WTC11 (cell line): ENCODE results near the gene LNX1. TPM values are rescaled to one million over a fixed set of nuclear protein-coding genes. Genes with fewer than 3 reads are reported as not detected.

Source experiments
- ATAC-seq: fragments of 200-7000 bp; cut with Tn5 transposase; 2 replicates; pipeline ENCODE4 v1.10.0; 2021; ENCODE audit warnings: mild to moderate bottlenecking, moderate library complexity
- CTCF ChIA-PET: fragments of 300-600 bp; sonication (Branson Sonifier 250); formaldehyde crosslinking; loops from one replicate; lab custom pipeline; 2021; ENCODE audit warnings: antibody characterized with exemption; lab: Charles Lee
- POLR2A ChIA-PET: fragments of 350-600 bp; sonication (Branson Sonifier 250); formaldehyde crosslinking; loops from one replicate; lab custom pipeline; 2021; ENCODE audit warnings: antibody characterized with exemption; lab: Charles Lee
- DNase-seq: peaks from one replicate; pipeline ENCODE4 v3.0.0; 2021; ENCODE audit warnings: low spot score
- H3K27ac Mint-ChIP-seq: 2 replicates; pipeline ENCODE4 v1.8.0; 2021; ENCODE audit warnings: mixed read lengths
- H3K27me3 Mint-ChIP-seq: 2 replicates; pipeline ENCODE4 v1.8.0; 2021; ENCODE audit warnings: low read depth, mild to moderate bottlenecking, moderate library complexity, mixed read lengths
- H3K36me3 Mint-ChIP-seq: 2 replicates; pipeline ENCODE4 v1.8.0; 2021; ENCODE audit warnings: mixed read lengths
- H3K4me1 Mint-ChIP-seq: 2 replicates; pipeline ENCODE4 v1.8.0; 2022; ENCODE audit warnings: mixed read lengths
- H3K4me3 Mint-ChIP-seq: 2 replicates; pipeline ENCODE4 v1.8.0; 2021; ENCODE audit warnings: mild to moderate bottlenecking, moderate library complexity, mixed read lengths
- H3K9me3 Mint-ChIP-seq: 2 replicates; pipeline ENCODE4 v1.8.0; 2021; ENCODE audit warnings: mixed read lengths
- CBFB ChIP-seq: sonication (generic); formaldehyde crosslinking; IDR thresholded peaks from 2 replicates; pipeline ENCODE4 v1.8.1; 2022; ENCODE audit warnings: mild to moderate bottlenecking, low read depth, missing genetic modification reagents
- FOXJ3 ChIP-seq: sonication (generic); formaldehyde crosslinking; IDR thresholded peaks from 2 replicates; pipeline ENCODE4 v1.9.0; 2021; ENCODE audit warnings: missing genetic modification reagents, mild to moderate bottlenecking, borderline replicate concordance
- SMAD4 ChIP-seq: sonication (generic); formaldehyde crosslinking; IDR thresholded peaks from 2 replicates; pipeline ENCODE4 v1.8.0; 2022; ENCODE audit warnings: mild to moderate bottlenecking, missing genetic modification reagents
- TEAD1 ChIP-seq: sonication (generic); formaldehyde crosslinking; IDR thresholded peaks from 2 replicates; pipeline ENCODE4 v1.8.0; 2022; ENCODE audit warnings: mild to moderate bottlenecking, missing genetic modification reagents
- ZNF232 ChIP-seq: sonication (generic); formaldehyde crosslinking; IDR thresholded peaks from 2 replicates; pipeline ENCODE4 v1.8.0; 2022; ENCODE audit warnings: mild to moderate bottlenecking, missing genetic modification reagents
- total RNA-seq: library from RNA; stranded (reverse); gene quantifications from 3 replicates; pipeline ENCODE4 v1.2.3, GENCODE V29; 2021
- TF ChIP-seq, protein P1 (sequence below): fragments of 250-450 bp; sonication (Bioruptor Pico); IDR thresholded peaks from 2 replicates; pipeline ENCODE4 v1.9.0; 2021; ENCODE audit warnings: mild to moderate bottlenecking
- TF ChIP-seq, protein P2 (sequence below): sonication (generic); formaldehyde crosslinking; IDR thresholded peaks from 2 replicates; pipeline ENCODE4 v1.8.1; 2023; ENCODE audit warnings: mild to moderate bottlenecking, moderate library complexity, missing genetic modification reagents
- TF ChIP-seq, protein P3 (sequence below): sonication (generic); formaldehyde crosslinking; IDR thresholded peaks from 2 replicates; pipeline ENCODE4 v1.8.1; 2023; ENCODE audit warnings: mild to moderate bottlenecking, missing genetic modification reagents, moderate library complexity
- TF ChIP-seq, protein P4 (sequence below): sonication (generic); formaldehyde crosslinking; conservative IDR thresholded peaks from 2 replicates; pipeline ENCODE4 v1.8.1; 2022; ENCODE audit warnings: mild to moderate bottlenecking, missing genetic modification reagents
- TF ChIP-seq, protein P5 (sequence below): fragments of 250-450 bp; sonication (Bioruptor Pico); IDR thresholded peaks from 2 replicates; pipeline ENCODE4 v1.9.0; 2021; ENCODE audit warnings: mild to moderate bottlenecking, borderline replicate concordance
- TF ChIP-seq, protein P6 (sequence below): sonication (generic); formaldehyde crosslinking; IDR thresholded peaks from 2 replicates; pipeline ENCODE4 v1.8.1; 2023; ENCODE audit warnings: mild to moderate bottlenecking, missing genetic modification reagents, borderline replicate concordance
- TF ChIP-seq, protein P7 (sequence below): sonication (generic); formaldehyde crosslinking; IDR thresholded peaks from 2 replicates; pipeline ENCODE4 v1.8.0; 2023; ENCODE audit warnings: missing genetic modification reagents, mild to moderate bottlenecking, borderline replicate concordance

LNX1 gene
- total RNA-seq, 1 experiment from 2014 or later: 5.9 TPM

DNA sequence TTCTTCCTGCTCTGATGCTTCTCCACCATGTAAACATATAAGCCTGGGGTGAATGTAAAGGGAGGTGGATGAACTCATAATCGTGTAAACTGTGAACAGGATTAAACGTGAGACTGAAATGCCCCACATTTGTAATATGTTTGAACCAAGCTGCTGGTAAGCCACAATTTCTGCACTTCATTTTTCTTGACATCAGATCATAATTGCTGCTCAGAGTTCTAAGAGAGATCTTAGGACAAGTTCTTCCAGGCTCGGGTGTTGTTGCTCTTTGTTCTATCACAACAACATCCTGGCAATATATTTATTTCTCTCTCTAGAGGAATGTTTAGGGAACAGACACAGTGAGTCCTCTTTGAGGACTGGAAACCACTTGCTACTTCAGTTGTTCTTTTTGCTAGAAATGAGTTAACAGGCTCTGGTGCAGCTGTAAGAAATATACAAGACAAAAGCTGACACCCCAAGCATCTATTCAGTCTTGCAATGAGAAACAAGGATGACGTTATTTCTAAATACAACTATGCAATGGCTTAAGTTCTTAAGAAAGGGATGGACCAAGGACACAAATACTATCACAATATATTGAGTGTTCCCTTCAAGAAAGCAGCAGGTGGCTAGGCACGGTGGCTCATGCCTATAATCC, 59.6 kb downstream of the LNX1 start (continued):
- TF ChIP-seq, protein P1, sequence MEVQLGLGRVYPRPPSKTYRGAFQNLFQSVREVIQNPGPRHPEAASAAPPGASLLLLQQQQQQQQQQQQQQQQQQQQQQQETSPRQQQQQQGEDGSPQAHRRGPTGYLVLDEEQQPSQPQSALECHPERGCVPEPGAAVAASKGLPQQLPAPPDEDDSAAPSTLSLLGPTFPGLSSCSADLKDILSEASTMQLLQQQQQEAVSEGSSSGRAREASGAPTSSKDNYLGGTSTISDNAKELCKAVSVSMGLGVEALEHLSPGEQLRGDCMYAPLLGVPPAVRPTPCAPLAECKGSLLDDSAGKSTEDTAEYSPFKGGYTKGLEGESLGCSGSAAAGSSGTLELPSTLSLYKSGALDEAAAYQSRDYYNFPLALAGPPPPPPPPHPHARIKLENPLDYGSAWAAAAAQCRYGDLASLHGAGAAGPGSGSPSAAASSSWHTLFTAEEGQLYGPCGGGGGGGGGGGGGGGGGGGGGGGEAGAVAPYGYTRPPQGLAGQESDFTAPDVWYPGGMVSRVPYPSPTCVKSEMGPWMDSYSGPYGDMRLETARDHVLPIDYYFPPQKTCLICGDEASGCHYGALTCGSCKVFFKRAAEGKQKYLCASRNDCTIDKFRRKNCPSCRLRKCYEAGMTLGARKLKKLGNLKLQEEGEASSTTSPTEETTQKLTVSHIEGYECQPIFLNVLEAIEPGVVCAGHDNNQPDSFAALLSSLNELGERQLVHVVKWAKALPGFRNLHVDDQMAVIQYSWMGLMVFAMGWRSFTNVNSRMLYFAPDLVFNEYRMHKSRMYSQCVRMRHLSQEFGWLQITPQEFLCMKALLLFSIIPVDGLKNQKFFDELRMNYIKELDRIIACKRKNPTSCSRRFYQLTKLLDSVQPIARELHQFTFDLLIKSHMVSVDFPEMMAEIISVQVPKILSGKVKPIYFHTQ (CRISPR knock-in tag): no peak

DNA sequence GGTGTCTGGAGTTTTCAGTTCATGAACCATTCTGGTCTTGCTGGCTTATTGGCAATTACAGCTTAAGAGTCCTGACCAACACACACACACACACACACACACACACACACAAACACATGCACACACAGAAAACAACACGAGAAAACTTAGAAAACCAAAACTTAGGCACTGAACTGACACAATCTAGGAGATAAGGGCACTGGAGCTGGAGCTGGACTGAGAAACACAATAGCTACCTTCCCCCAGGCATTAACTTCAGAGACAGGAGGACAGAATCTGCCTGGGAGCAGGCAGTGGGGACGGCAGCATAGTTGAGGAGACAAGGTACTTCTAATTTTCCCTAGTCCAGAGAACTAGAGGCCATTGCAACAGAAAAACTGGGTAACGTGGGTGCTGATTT, 62.3 kb downstream of the LNX1 start:
- H3K4me3 Mint-ChIP-seq: no peak overlapping the region
- ATAC-seq: no peak
- H3K27me3 Mint-ChIP-seq: no peaks in the 10 kb centered on the region
- no peaks in the 10 kb centered on the region for H3K36me3 Mint-ChIP-seq
- POLR2A ChIA-PET: no interaction called here
- no peak overlapping the region for H3K27ac Mint-ChIP-seq
- H3K9me3 Mint-ChIP-seq: no peaks in the 10 kb centered on the region
- CTCF ChIA-PET: interaction anchor here (0.6 to 1.2 kb wide), 2 partner anchors 73 to 195 kb away, joined by 3 read pairs; no protein-coding TSS in a partner anchor
- DNase-seq: no peak
- peaks cover 42% of the 10 kb centered on the region for H3K4me1 Mint-ChIP-seq
- TF ChIP-seq CBFB (no peak), ZNF232 (CRISPR knock-in tag) (no peak), FOXJ3 (CRISPR knock-in tag) (no peak), TEAD1 (CRISPR knock-in tag) (no peak), SMAD4 (CRISPR knock-in tag) (no peak)
- TF ChIP-seq, protein P2, sequence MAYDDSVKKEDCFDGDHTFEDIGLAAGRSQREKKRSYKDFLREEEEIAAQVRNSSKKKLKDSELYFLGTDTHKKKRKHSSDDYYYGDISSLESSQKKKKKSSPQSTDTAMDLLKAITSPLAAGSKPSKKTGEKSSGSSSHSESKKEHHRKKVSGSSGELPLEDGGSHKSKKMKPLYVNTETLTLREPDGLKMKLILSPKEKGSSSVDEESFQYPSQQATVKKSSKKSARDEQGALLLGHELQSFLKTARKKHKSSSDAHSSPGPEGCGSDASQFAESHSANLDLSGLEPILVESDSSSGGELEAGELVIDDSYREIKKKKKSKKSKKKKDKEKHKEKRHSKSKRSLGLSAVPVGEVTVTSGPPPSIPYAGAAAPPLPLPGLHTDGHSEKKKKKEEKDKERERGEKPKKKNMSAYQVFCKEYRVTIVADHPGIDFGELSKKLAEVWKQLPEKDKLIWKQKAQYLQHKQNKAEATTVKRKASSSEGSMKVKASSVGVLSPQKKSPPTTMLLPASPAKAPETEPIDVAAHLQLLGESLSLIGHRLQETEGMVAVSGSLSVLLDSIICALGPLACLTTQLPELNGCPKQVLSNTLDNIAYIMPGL: no peak
- TF ChIP-seq, protein P3, sequence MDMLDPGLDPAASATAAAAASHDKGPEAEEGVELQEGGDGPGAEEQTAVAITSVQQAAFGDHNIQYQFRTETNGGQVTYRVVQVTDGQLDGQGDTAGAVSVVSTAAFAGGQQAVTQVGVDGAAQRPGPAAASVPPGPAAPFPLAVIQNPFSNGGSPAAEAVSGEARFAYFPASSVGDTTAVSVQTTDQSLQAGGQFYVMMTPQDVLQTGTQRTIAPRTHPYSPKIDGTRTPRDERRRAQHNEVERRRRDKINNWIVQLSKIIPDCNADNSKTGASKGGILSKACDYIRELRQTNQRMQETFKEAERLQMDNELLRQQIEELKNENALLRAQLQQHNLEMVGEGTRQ (CRISPR knock-in tag): no peak
- TF ChIP-seq, protein P1 (CRISPR knock-in tag): no peak
- TF ChIP-seq, protein P4, sequence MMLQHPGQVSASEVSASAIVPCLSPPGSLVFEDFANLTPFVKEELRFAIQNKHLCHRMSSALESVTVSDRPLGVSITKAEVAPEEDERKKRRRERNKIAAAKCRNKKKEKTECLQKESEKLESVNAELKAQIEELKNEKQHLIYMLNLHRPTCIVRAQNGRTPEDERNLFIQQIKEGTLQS: no peak
- TF ChIP-seq, protein P5, sequence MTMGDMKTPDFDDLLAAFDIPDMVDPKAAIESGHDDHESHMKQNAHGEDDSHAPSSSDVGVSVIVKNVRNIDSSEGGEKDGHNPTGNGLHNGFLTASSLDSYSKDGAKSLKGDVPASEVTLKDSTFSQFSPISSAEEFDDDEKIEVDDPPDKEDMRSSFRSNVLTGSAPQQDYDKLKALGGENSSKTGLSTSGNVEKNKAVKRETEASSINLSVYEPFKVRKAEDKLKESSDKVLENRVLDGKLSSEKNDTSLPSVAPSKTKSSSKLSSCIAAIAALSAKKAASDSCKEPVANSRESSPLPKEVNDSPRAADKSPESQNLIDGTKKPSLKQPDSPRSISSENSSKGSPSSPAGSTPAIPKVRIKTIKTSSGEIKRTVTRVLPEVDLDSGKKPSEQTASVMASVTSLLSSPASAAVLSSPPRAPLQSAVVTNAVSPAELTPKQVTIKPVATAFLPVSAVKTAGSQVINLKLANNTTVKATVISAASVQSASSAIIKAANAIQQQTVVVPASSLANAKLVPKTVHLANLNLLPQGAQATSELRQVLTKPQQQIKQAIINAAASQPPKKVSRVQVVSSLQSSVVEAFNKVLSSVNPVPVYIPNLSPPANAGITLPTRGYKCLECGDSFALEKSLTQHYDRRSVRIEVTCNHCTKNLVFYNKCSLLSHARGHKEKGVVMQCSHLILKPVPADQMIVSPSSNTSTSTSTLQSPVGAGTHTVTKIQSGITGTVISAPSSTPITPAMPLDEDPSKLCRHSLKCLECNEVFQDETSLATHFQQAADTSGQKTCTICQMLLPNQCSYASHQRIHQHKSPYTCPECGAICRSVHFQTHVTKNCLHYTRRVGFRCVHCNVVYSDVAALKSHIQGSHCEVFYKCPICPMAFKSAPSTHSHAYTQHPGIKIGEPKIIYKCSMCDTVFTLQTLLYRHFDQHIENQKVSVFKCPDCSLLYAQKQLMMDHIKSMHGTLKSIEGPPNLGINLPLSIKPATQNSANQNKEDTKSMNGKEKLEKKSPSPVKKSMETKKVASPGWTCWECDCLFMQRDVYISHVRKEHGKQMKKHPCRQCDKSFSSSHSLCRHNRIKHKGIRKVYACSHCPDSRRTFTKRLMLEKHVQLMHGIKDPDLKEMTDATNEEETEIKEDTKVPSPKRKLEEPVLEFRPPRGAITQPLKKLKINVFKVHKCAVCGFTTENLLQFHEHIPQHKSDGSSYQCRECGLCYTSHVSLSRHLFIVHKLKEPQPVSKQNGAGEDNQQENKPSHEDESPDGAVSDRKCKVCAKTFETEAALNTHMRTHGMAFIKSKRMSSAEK: no peak
- TF ChIP-seq, protein P6, sequence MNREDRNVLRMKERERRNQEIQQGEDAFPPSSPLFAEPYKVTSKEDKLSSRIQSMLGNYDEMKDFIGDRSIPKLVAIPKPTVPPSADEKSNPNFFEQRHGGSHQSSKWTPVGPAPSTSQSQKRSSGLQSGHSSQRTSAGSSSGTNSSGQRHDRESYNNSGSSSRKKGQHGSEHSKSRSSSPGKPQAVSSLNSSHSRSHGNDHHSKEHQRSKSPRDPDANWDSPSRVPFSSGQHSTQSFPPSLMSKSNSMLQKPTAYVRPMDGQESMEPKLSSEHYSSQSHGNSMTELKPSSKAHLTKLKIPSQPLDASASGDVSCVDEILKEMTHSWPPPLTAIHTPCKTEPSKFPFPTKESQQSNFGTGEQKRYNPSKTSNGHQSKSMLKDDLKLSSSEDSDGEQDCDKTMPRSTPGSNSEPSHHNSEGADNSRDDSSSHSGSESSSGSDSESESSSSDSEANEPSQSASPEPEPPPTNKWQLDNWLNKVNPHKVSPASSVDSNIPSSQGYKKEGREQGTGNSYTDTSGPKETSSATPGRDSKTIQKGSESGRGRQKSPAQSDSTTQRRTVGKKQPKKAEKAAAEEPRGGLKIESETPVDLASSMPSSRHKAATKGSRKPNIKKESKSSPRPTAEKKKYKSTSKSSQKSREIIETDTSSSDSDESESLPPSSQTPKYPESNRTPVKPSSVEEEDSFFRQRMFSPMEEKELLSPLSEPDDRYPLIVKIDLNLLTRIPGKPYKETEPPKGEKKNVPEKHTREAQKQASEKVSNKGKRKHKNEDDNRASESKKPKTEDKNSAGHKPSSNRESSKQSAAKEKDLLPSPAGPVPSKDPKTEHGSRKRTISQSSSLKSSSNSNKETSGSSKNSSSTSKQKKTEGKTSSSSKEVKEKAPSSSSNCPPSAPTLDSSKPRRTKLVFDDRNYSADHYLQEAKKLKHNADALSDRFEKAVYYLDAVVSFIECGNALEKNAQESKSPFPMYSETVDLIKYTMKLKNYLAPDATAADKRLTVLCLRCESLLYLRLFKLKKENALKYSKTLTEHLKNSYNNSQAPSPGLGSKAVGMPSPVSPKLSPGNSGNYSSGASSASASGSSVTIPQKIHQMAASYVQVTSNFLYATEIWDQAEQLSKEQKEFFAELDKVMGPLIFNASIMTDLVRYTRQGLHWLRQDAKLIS (CRISPR knock-in tag): no peak
- TF ChIP-seq, protein P7, sequence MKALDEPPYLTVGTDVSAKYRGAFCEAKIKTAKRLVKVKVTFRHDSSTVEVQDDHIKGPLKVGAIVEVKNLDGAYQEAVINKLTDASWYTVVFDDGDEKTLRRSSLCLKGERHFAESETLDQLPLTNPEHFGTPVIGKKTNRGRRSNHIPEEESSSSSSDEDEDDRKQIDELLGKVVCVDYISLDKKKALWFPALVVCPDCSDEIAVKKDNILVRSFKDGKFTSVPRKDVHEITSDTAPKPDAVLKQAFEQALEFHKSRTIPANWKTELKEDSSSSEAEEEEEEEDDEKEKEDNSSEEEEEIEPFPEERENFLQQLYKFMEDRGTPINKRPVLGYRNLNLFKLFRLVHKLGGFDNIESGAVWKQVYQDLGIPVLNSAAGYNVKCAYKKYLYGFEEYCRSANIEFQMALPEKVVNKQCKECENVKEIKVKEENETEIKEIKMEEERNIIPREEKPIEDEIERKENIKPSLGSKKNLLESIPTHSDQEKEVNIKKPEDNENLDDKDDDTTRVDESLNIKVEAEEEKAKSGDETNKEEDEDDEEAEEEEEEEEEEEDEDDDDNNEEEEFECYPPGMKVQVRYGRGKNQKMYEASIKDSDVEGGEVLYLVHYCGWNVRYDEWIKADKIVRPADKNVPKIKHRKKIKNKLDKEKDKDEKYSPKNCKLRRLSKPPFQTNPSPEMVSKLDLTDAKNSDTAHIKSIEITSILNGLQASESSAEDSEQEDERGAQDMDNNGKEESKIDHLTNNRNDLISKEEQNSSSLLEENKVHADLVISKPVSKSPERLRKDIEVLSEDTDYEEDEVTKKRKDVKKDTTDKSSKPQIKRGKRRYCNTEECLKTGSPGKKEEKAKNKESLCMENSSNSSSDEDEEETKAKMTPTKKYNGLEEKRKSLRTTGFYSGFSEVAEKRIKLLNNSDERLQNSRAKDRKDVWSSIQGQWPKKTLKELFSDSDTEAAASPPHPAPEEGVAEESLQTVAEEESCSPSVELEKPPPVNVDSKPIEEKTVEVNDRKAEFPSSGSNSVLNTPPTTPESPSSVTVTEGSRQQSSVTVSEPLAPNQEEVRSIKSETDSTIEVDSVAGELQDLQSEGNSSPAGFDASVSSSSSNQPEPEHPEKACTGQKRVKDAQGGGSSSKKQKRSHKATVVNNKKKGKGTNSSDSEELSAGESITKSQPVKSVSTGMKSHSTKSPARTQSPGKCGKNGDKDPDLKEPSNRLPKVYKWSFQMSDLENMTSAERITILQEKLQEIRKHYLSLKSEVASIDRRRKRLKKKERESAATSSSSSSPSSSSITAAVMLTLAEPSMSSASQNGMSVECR (CRISPR knock-in tag): no peak
